ENCODE data around the gene DARS1.

DARS1 gene

DNA sequence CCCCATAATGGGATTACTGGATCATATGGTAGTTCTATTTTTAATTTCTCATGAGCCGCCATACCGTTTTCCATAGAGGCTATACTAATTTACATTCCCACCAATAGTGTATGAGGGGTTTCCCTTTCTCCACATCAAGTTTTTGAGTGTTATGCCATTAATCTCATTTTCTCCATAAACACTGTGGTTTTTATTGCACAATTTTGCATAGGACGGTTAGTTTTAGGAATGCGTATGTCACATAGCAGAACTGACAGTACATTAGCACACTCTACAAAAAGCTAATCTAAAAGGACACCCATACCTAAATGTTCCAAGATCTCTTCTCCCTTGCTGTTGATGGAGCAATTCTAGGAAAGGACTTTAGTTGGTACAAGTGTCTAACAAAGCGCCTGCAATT lies 32.5 kb downstream of the DARS1 start:
- Histone ChIP-seq H3K27me3 (no peaks in the 10 kb centered on the region), H4K20me1 (0 out of 2 replicates have a peak, but pooled peaks cover 48% of the 10 kb centered on the region), H3K4me2 (no peak overlapping the region), H3K27ac (no peak overlapping the region), H3K36me3 (peaks cover 72% of the 10 kb centered on the region), H3K9ac (no peak overlapping the region), H3K4me3 (no peak overlapping the region), H3K4me1 (no peaks in the 10 kb centered on the region), H3K9me3 (peaks cover 7% of the 10 kb centered on the region)
- TF ChIP-seq Cebpa-rat (IDR thresholded peaks at IDR 0.05) = no peak

GRCh38 chr2:135951041-135951583 lies 34.3 kb downstream of the DARS1 start:
- Histone ChIP-seq H3K4me1 (no peaks in the 10 kb centered on the region), H3K36me3 (peaks cover 67% of the 10 kb centered on the region), H4K20me1 (peaks cover 43% of the 10 kb centered on the region; the same call in 1 of the 2 replicates), H3K4me2 (no peak overlapping the region), H3K9ac (no peak overlapping the region), H3K4me3 (no peak overlapping the region), H3K27ac (no peak overlapping the region), H3K27me3 (no peaks in the 10 kb centered on the region), H3K9me3 (peaks cover 7% of the 10 kb centered on the region)
- no peak for TF ChIP-seq Cebpa-rat (IDR thresholded peaks at IDR 0.05)

GRCh38 chr2:135949451-135950234 lies 35.8 kb downstream of the DARS1 start:
- no peak overlapping the region for H3K4me2 ChIP-seq
- H3K9ac ChIP-seq = no peak overlapping the region
- H4K20me1 ChIP-seq = peaks cover 43% of the 10 kb centered on the region; the same call in 1 of the 2 replicates
- no peaks in the 10 kb centered on the region for H3K4me1 ChIP-seq
- no peak overlapping the region for H3K27ac ChIP-seq
- peaks cover 74% of the 10 kb centered on the region for H3K36me3 ChIP-seq
- H3K27me3 ChIP-seq = no peaks in the 10 kb centered on the region
- no peak overlapping the region for H3K4me3 ChIP-seq
- H3K9me3 ChIP-seq = peaks cover 7% of the 10 kb centered on the region
- no peak for TF ChIP-seq Cebpa-rat (IDR thresholded peaks at IDR 0.05)

GRCh38 chr2:135948642-135949355 lies 36.6 kb downstream of the DARS1 start:
- H3K9me3 ChIP-seq = peaks cover 7% of the 10 kb centered on the region
- no peak overlapping the region for H3K27ac ChIP-seq
- peaks cover 73% of the 10 kb centered on the region for H3K36me3 ChIP-seq
- no peaks in the 10 kb centered on the region for H3K27me3 ChIP-seq
- TF ChIP-seq Cebpa-rat (IDR thresholded peaks at IDR 0.05) = no peak
- no peaks in the 10 kb centered on the region for H3K4me1 ChIP-seq
- H3K9ac ChIP-seq = no peak overlapping the region
- peaks cover 43% of the 10 kb centered on the region; the same call in 1 of the 2 replicates for H4K20me1 ChIP-seq
- no peak overlapping the region for H3K4me3 ChIP-seq
- no peak overlapping the region for H3K4me2 ChIP-seq

DNA sequence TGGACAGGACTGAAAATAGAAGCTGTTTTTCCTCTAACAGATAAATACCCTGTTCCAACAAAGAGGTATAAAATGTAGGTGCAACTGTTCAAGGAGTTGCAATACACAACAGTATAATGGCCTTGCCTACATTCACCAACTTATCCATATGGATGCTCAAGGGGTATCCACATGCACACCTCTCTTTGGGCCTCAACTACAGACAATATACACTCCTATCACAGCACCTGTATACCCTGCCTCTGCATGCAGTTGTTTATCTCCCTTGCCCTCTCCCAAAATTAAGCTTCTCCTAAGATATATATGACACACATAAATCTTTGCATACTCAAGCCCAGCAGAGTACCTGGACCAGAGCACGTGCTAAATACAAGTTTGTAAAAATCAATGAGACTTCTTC lies 37.3 kb downstream of the DARS1 start:
- Histone ChIP-seq H3K9ac (no peak overlapping the region), H3K4me1 (no peaks in the 10 kb centered on the region), H4K20me1 (peaks cover 39% of the 10 kb centered on the region; the same call in 1 of the 2 replicates), H3K27me3 (no peaks in the 10 kb centered on the region), H3K9me3 (peaks cover 7% of the 10 kb centered on the region), H3K4me3 (no peak overlapping the region), H3K4me2 (no peak overlapping the region), H3K27ac (no peak overlapping the region), H3K36me3 (peaks cover 74% of the 10 kb centered on the region)
- TF ChIP-seq Cebpa-rat (IDR thresholded peaks at IDR 0.05) = no peak

- Histone ChIP-seq H3K36me3 (peaks cover 74% of the 10 kb centered on the region), H3K4me2 (no peak overlapping the region), H3K4me3 (no peak overlapping the region), H3K27ac (no peak overlapping the region), H3K4me1 (no peaks in the 10 kb centered on the region), H3K9ac (no peak overlapping the region), H3K27me3 (no peaks in the 10 kb centered on the region), H3K9me3 (peaks cover 10% of the 10 kb centered on the region), H4K20me1 (peaks cover 34% of the 10 kb centered on the region; the same call in 1 of the 2 replicates)
- no peak for TF ChIP-seq Cebpa-rat (IDR thresholded peaks at IDR 0.05)
Measured at GRCh38 chr2:135947483-135947882, 37.9 kb downstream of the DARS1 start.

DNA sequence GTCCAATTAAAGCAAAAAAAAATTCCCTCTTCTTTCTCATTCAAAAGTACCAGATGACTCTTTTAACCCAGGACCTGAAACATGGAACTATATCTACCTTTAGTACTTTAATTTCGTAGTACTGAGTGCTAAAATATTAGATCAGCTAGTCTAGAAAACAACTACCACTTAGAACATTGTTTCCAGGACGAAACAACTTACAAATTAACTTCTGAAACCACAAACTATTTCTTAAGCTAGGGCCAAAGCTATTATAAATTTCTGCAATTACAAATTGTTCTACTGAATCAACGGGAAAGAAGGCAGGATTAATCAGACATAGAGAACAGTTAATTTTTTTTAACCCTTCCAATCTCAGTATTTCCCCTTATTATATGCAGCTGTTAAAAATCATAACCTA lies 39.9 kb downstream of the DARS1 start:
- peaks cover 31% of the 10 kb centered on the region; the same call in 1 of the 2 replicates for H4K20me1 ChIP-seq
- no peak for TF ChIP-seq Cebpa-rat (IDR thresholded peaks at IDR 0.05)
- no peak overlapping the region for H3K9ac ChIP-seq
- H3K4me2 ChIP-seq = no peak overlapping the region
- H3K9me3 ChIP-seq = peaks cover 25% of the 10 kb centered on the region
- H3K27me3 ChIP-seq = no peaks in the 10 kb centered on the region
- H3K4me1 ChIP-seq = no peaks in the 10 kb centered on the region
- H3K36me3 ChIP-seq = peaks cover 67% of the 10 kb centered on the region
- no peak overlapping the region for H3K27ac ChIP-seq
- H3K4me3 ChIP-seq = no peak overlapping the region

- peaks cover 22% of the 10 kb centered on the region; the same call in 1 of the 2 replicates for H4K20me1 ChIP-seq
- no peak overlapping the region for H3K9ac ChIP-seq
- H3K4me2 ChIP-seq = no peak overlapping the region
- H3K36me3 ChIP-seq = peaks cover 68% of the 10 kb centered on the region
- no peak overlapping the region for H3K4me3 ChIP-seq
- no peak for TF ChIP-seq Cebpa-rat (IDR thresholded peaks at IDR 0.05)
- H3K9me3 ChIP-seq = peaks cover 31% of the 10 kb centered on the region
- H3K27me3 ChIP-seq = no peaks in the 10 kb centered on the region
- no peak overlapping the region for H3K27ac ChIP-seq
- H3K4me1 ChIP-seq = no peaks in the 10 kb centered on the region
Measured at GRCh38 chr2:135944625-135945024, 40.8 kb downstream of the DARS1 start.

DNA sequence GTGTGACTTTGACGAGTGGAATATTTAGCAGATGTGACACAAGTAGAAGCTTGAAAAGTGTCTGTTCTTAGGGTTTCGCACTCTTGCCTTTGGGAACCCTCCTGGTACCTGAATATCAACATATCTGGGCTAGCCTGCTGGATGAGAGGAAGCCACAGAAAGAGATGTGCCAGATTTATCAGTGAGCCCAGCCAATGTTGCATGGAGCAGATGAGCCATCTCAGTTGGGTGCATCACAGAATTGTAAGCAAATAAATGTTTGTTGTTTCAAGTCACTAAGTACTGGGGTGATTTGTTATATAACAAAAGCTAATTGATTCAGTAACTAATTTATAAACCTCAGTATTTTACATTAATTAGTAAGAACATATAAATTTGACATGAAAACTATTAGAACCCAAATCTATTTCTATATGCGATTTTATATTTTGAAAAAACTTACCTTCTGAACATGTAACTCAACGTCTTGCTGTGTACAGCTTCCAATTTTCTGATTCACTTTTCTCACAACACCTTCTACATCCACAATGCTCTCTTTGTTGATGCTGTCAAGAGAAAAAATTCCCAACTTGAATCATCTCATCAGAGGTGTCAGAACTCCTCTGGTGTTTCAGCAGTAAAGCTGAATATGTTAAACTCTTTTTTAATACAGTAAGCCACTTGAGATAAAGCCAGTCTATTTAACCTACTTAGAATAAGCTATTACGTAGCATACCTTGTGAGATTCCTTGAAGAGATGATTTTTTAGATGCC lies 42.3 kb downstream of the DARS1 start:
- TF ChIP-seq Cebpa-rat (IDR thresholded peaks at IDR 0.05) = no peak
- no peaks in the 10 kb centered on the region for H3K4me1 ChIP-seq
- H3K27ac ChIP-seq = no peak overlapping the region
- no peaks in the 10 kb centered on the region for H3K27me3 ChIP-seq
- H3K9ac ChIP-seq = no peak overlapping the region
- H4K20me1 ChIP-seq = peaks cover 15% of the 10 kb centered on the region; the same call in 1 of the 2 replicates
- no peak overlapping the region for H3K4me2 ChIP-seq
- H3K4me3 ChIP-seq = peak overlapping the region; percentile 14; the same call in 1 of the 2 replicates
- H3K36me3 ChIP-seq = peaks cover 72% of the 10 kb centered on the region
- peaks cover 40% of the 10 kb centered on the region for H3K9me3 ChIP-seq
